ENCODE measurements around the gene JADE1. TPM values are rescaled to one million over a fixed set of nuclear protein-coding genes. Genes with fewer than 3 reads are reported as not detected.

The JADE1 gene
- polyA plus RNA-seq, 1 of the 3 experiments (the other 2 are of a cell fraction): 9.1 TPM

DNA sequence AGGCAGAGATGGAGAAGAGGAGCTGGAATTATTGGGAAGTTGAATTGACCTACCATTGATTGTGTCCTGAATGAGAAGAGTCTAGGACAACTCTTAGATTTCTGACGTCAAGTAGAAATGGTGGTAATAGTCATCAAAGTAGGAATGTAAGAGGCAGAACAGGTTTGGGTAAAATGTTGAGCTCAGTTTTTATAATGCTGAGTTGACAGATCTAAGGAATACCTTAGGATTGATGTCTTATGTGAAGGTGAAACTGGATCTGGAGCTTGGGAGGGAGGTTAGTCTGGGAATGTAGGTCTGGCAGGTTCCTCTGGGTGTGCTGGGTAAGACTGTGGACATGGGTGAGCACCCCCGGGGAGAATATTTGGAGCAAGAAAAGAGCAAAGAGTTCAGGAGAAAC lies 31.9 kb downstream of the JADE1 start:
- Histone ChIP-seq H3K9me3 (no peaks in the 10 kb centered on the region), H3K4me2 (no peak overlapping the region), H3F3A (replicated peaks; ENCODE audit: insufficient read depth) (no peaks in the 10 kb centered on the region), H3K9me2 (no peaks in the 10 kb centered on the region), H3K27ac (ENCODE audit: low read depth in 2 of 2, low read length in 1 of 2) (no peak overlapping the region; a peak in 1 of 4 replicates), H2AFZ (ENCODE audit: low read depth) (no peak overlapping the region), H3K27me3 (ENCODE audit: insufficient read depth) (no peaks in the 10 kb centered on the region), H3K4me1 (ENCODE audit: control insufficient read depth in 1 of 2, insufficient read depth in 2 of 2, low read depth in 1 of 2, low read length in 1 of 2) (peaks cover 0 to 6% of the 10 kb centered on the region in 2 experiments; a peak in 3 of 4 replicates), H3K9ac (no peak overlapping the region), H3K79me2 (ENCODE audit: insufficient read depth) (peaks cover 75% of the 10 kb centered on the region), H3K4me3 (ENCODE audit: low read depth in 2 of 2, low read length in 1 of 2) (no peak overlapping the region), H3K36me3 (replicated peaks in 1 of 2; ENCODE audit: control insufficient read depth in 1 of 2, insufficient read depth in 2 of 2, low read length in 1 of 2) (peaks cover 23 to 59% of the 10 kb centered on the region in 2 experiments), H4K20me1 (ENCODE audit: insufficient read depth) (peaks cover 4% of the 10 kb centered on the region; the same call in 1 of the 2 replicates)
- CTCF ChIA-PET: interaction anchor here (1.0 to 1.5 kb wide), 4 partner anchors 13 to 651 kb away, joined by 3 to 5 read pairs (median 4); no protein-coding TSS in a partner anchor
- WGBS (ENCODE audit: low lambda C conversion rate): 100% methylated on average over 2 of the region's 2 CpGs
- DNase-seq: no peak
- no peak for TF ChIP-seq PBX3 (IDR thresholded peaks at IDR 0.05)
- no peak for TF ChIP-seq POLR2AphosphoS5 (IDR thresholded peaks at IDR 0.05; ENCODE audit: low read depth, low read length)
- TF ChIP-seq, protein P1, sequence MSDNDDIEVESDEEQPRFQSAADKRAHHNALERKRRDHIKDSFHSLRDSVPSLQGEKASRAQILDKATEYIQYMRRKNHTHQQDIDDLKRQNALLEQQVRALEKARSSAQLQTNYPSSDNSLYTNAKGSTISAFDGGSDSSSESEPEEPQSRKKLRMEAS (IDR thresholded peaks at IDR 0.05; ENCODE audit: low read depth): no peak
- TF ChIP-seq EZH2phosphoT487 (IDR thresholded peaks at IDR 0.05; ENCODE audit: borderline replicate concordance, low read depth): no peak
- no peak for TF ChIP-seq ELF1 (IDR thresholded peaks at IDR 0.05)
- no peak for TF ChIP-seq NFIC (IDR thresholded peaks at IDR 0.05; ENCODE audit: borderline replicate concordance)
- no peak for TF ChIP-seq MXI1 (IDR thresholded peaks at IDR 0.05; ENCODE audit: low read depth, low read length)
- TF ChIP-seq TAF1 (IDR thresholded peaks at IDR 0.05; ENCODE audit: borderline replicate concordance, low read depth, low read length): no peak
- no peak for TF ChIP-seq YY1 (IDR thresholded peaks at IDR 0.05; ENCODE audit: low read depth)
- TF ChIP-seq RXRA (IDR thresholded peaks at IDR 0.05; ENCODE audit: borderline replicate concordance, low read depth): no peak
- no peak for TF ChIP-seq FOXJ3 (CRISPR knock-in tag; IDR thresholded peaks at IDR 0.05)
- no peak for TF ChIP-seq RCOR1 (IDR thresholded peaks at IDR 0.05; ENCODE audit: low read length)
- TF ChIP-seq SIN3A (IDR thresholded peaks at IDR 0.05; ENCODE audit: borderline replicate concordance, low read depth, low read length): no peak
- TF ChIP-seq, protein P2, sequence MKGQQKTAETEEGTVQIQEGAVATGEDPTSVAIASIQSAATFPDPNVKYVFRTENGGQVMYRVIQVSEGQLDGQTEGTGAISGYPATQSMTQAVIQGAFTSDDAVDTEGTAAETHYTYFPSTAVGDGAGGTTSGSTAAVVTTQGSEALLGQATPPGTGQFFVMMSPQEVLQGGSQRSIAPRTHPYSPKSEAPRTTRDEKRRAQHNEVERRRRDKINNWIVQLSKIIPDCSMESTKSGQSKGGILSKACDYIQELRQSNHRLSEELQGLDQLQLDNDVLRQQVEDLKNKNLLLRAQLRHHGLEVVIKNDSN (IDR thresholded peaks at IDR 0.05; ENCODE audit: borderline replicate concordance, low read depth): no peak
- no peak for TF ChIP-seq REST (IDR thresholded peaks at IDR 0.05; ENCODE audit: low read depth, low read length)
- no peak for TF ChIP-seq FOSL2 (IDR thresholded peaks at IDR 0.05; ENCODE audit: borderline replicate concordance, low read depth)
- POLR2A ChIA-PET: no interaction called here

Measured in SK-N-SH (cell line).